HG03103 (cell line): ENCODE measurements around the gene CD300A.

Source experiments
- ATAC-seq: cut with Tn5 transposase; IDR thresholded peaks from one replicate; pipeline ENCODE4 v1.9.1; 2021; ENCODE audit warnings: low read depth; ENCODE audit not compliant: unreplicated experiment

CD300A gene

DNA sequence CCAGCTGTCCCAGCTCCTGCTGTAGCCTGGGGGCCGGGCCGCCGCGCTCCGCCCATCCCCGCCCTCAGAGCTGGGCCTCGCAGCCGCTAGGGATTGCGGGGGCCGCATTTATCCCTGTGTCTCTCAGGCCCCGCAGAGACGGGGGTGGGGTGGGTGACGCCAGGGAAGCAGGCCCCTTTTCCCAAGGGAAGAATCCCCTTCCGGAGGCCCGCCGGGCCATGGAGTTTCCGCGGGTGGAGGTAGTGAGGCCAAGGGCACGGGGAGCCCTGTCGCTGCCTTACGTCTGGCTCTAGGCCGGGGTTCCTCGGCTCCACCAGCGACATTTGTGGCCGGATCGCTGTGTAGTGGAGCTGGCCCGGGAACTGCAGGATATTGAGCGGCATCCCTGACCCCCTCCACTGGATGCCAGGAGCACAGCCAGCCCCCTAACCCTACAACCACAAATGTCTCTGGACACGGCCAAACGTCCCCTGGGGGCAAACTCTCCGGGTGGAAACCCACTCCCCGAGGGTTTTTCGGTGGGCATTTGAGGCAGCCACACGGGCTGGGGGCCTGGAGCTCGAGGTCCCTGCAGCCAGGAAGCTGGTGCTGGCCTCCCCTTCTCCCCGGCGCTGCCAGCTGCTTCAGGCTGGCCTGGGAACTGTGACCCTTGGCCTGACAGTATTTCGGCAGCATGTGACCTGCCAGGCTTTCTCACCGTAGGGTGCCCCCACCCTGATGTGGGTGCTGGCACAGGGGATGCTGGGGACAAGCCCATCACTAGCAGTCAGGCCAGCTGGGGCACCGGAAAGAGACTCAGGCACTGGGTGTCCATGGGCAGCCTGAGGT lies 12.0 kb upstream of the CD300A start:
- peak; percentile 88 for ATAC-seq

DNA sequence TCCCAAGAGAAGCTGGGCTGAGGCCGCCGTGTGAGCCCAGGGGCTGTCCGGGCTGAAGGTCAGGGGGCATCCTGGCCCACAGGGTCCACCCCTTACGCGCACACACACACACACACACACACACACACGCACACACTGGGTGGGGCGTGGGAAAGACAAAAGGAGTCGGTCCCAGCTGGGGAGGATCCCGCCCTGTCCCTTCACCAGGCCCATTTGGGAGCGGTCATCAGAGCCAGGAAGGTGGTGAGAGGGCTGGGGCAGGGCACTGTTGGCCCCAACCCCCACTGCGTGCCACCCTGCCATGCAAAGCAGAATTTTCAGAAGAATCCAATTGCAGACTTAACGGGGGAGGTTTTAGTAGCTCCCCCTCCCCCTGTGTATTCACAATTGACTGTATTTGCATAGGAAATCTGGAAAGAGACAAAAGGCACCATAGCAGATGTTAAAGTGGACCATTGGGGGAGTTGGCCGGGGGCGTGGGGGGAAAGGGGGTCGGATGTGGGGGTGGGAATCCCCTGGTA lies 11.3 kb upstream of the CD300A start:
- no peak for ATAC-seq

DNA sequence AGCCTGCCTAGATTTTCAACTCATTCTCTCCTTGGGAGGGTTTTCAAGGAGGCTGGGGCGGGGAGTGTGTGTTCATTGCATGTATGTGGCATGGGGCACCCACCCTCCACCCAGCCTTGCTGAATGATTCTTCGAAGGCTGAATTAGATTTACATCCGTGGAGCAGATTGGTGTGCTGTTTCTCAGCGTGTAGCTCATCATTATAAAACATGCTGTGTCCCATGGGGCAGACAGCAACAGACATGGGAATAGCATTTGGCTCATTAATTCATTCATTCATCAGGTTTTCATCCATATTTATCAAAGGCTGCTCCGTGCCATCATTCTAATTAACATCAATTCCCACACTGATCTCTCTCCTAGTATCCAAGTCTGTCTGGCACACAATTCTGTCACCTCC lies 10.6 kb upstream of the CD300A start:
- ATAC-seq: no peak

DNA sequence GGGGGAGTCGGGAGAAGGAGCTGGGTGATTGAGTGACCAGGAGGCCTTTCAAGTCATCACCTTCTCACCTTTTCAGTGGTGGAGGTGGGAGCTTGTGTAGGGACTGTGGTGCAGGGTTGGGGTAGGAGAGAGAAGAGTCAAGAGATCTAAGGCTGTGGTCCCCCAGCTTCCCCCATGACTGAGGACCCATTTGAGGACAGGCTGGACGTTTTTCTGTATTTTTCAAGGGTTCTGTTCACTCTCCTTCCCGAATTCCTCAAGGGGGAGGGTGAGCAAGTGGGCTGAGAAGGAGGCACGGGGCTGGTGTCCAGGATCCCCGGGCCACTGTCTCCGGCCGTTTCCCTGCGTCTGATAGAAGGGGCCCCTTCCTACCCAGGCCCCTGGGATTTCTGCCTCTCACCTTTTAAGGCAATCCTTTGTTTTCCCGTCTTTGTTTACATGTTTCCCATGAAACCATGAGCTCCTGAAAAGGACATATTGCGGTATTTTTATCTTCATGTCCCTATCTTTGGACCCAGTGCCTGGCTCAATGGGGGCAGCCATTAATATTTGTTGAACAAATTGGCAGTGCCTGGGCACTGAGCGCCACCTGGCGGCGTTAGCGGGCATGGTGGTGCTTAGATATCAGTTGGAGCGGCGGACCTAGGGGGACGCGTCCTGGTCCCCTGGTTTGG lies 9.2 kb upstream of the CD300A start:
- ATAC-seq: no peak

DNA sequence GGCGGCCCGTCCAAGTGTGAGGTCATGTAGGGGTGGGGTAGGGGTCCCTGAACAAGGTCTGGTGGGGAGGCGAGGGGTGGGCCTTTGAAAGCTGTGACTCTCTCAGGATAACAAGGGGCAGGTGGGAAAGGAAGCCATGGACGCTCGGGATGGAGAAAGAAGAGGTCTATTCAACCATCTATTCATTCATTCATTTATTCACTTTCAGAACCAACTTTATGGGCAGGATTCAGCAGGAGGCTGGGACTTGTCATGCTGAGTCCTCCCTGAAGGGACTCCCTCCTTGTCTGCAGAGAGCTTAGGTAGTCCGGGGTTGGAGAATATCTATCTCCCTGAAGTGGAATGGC lies 8.6 kb upstream of the CD300A start:
- no peak for ATAC-seq

DNA sequence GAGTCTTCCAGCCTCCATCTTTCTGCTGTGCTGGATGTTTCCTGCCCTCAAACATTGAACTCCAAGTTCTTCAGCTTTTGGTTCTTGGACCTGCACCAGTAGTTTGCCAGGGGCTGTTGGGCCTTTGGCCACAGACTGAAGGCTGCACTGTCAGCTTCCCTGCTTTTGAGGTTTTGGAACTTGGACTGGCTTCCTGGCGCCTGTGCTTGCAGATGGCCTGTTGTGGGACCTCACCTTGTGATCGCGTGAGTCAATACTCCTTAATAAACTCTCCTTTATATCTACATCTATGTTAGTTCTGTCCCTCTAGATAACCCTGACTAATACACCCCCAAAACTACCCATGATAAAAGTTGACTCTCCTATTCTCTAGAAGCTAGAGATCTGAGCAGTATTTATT lies 7.6 kb upstream of the CD300A start:
- ATAC-seq: no peak

DNA sequence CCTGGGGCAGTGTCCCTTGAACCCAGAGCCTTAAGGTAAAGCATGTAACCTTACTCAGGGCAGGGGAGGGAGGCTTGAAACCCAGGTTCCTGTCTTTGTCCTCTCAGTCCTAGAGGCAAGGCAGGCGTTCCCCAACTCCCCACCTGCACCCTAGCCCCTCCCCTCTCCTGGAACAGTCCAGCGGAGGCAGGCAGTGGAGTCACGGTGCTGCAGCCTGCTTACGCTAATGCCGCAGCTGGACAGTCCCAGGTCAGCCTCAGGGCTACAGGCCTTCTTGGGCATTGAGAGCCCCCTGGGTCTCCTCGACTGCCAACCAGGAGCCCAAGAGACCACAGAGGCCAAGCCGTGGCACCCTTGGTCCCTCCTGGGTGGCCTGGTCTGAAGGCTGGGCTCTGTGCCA lies 6.8 kb upstream of the CD300A start:
- ATAC-seq: no peak

DNA sequence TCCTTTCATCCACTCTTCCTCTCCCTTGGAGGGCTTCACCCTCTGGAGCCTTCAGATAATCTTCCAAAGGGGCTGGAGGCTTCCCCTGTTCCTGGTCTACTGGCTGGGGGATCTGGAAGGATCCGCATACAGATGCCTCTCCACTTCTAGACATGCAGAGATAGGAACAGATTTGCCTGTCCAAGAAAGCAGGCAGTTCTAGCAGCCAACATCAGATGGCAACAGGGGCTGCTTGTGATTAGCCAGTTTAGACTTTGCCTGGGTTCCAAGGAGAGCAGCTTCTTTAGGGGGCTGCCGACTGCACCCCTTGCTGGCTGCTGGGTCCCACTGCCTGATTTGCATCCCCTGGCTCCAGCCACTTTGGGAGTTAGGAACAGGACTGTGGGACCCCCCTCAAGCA lies 6.2 kb upstream of the CD300A start:
- no peak for ATAC-seq

DNA sequence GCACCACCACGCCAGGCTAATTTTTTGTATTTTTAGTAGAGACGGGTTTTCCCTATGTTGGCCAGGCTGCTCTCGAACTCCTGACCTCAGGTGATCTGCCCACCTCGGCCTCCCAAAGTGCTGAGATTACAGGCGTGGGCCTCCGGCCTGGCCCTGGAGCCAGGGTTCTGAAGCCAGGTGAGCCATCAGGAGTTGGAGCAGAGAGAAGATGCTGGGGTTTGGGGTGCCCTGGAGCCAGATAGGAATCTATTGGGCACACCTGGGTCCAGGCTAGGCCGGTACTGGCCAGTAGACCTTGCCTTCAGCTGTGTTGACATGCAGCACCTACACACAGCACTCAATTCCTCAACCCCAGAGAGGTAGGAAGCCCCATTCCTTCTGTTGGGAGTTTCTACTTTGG lies 5.4 kb upstream of the CD300A start:
- no peak for ATAC-seq

DNA sequence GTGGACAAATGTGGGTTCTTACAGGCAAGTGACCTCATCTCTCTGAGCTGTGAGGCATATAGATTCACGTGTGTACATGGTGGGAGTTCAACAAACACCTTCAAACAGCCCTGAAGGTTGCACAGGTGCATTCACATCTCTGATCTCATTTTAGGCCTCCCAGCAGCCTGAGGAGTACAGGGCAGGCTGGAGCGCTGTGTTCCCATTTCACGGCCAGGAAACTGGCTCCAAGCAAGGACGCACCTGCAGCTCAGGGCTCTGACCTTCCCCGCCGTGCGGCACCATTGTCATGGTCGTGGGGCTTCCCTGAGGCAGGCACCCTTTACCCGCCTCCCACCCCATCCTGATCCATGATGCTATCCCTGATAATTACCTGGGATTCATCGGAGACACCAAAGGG lies 4.8 kb upstream of the CD300A start:
- ATAC-seq: no peak

DNA sequence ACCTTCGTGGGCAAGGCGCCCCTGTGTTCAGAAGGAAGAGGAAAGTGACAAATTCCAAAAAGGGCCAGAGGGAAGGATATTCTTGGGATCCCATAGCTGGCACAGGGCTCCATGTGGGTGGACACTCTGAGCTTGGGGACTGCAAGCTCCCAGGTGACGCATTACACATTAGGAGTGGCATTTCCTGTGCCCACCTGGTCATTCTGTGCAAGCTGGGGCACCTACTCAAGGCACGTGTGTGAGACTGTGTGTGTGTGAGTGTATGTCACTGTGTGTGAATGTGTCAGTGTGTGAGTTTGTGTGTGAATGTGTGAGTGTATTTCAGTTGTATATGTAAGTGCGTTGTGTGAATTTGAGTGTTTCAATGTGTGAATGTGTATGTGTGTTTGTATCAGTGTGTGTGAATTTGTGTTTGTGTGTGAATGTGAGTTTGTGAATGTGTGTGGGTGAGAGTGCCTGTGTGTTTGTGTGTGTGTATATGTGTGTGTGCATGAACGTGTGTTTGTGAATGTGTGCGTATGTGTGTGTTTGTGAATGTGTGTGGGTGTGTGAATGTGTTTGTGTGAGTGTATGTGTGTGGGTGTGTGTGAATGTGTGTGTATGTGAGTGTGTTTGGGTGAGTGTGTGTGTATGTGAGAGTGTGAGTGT lies 1.6 kb upstream of the CD300A start:
- ATAC-seq: no peak

DNA sequence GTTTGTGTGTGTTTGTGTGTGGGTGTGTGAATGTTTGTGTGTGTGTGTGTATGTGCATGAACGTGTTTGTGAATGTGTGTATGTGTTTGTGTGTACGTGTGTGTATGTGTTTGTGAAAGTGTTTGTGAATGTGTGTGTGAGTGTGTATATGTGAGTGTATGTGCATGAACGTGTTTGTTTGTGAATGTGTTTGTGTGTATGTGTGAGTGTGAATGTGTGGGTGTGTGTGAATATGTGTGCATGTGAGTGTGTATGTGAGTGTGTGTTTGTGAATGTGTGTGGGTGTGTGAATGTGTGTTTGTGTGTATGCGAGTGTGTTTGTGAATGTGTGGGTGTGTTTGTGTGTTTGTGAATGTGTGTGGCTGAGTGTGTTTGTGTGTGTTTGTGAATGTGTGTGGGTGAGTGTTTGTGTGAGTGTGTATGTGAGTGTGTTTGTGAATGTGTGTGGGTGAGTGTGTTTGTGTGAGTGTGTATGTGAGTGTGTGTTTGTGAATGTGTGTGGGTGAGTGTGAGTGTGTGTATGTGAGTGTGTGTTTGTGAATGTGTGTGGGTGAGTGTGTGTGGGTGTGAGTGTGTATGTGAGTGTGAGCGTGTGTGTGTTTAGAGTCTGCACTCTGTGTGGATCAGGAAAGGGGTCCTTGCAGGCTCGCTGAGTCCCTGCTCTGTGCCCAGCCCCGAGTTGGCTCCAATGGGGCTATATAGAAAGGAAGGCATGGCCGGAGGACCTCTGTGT lies 890 bp upstream of the CD300A start:
- no peak for ATAC-seq

DNA sequence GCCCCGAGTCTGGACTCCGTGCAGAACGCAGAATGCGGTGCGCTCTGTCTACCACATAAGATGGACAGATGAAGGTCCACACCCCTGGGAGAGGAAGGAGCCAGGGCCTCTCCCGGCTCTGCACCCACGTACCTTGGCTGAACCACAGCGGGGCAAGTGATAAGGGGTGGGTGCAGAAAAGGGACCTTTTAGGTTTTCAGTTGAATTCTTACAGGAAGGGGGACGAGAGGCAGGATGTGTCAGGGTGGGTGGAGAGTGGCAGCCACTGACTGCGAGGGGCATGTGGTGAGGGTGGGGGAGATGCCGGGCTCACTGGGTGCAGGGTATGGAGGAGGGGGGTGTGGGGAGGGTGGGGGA lies 372 bp downstream of the CD300A start:
- no peak for ATAC-seq

DNA sequence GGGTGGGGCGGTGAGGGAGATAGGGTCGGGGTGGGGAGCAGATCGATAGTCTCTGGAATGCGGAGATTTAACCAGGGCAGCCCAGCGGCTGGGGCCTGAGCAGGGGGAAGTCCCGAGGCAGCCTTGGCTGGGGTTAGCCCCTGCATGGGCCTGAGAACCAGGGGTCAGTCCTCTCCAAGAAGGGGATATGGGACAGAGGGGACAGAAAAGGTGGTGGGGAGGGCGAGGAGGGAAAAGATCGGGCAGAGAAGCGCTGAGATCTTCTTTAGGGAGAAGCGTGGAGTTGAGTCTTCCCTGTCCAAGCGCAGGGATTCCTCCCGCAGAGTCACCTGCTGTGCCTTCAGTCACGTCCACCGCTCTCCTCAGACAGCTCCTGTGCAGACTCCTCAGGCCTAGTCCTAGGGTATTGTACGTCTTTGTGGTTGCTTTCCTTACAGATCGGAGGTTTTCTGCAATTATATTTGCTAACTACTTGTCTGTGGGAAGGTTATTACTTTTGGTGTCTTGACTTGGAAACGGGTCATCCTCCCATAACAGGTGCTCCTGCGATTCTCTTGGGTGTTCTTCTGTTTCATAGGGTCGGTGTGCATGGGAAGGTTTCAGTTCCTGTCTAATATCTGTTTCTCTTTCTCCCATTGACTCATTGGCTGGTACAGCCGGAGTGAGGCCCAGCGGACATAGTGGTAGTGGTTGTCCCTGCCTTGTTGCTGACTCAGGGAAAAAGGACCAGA lies 952 bp downstream of the CD300A start:
- peak; percentile 51 for ATAC-seq

DNA sequence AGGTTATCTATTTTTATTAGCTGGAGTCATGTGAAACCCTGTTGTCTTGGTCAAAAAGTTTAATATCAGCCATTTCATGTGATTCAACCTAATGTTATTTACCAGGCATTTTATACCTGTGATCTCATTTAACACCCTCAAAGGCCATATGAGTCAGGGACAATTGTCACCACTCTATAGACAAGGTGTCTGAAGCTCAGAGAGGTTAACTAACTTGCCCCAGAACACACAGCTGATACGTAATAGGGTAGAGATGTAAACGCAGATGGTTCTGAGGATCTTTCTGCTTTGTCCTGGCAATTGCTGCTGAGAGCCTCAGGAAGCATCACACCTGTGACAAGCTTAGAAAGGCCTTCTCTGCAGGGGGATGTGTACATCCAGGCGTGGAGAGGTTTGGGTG lies 4.9 kb downstream of the CD300A start:
- ATAC-seq: no peak

DNA sequence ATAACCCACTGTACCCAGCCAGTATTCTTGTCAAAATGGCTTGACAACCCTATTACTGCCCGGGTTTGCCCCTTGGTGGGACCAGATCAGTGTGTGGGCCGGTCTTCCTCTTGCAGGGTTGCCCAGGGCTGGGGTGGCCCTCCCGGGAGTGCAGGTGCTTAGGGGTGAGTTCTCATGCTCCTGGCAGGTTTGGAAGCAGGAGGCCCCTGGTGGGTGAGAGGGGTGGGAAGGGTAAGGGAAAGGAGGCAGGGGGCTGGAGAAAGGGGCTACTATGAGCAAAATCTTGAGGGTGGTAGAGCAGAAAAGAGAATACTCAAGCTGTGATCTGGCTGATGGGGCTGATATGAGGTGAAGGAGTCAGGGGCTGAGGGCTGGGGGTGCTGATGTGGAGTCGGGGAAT lies 6.5 kb downstream of the CD300A start:
- ATAC-seq: no peak

DNA sequence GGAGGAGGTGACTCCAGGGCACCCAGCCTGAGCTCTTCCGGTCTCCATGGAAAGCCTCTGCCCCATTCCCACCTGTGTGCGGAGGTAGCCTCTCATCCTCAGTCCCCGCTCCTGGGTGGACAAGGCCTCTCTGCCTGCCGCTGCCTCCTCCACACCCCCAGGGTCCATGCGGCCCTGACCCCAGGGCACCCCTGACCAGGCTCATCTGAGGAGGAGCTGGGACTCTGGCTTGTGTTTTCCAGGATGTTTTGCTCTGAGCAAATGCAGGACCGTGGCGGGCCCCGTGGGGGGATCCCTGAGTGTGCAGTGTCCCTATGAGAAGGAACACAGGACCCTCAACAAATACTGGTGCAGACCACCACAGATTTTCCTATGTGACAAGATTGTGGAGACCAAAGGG lies 6.9 kb downstream of the CD300A start:
- no peak for ATAC-seq

DNA sequence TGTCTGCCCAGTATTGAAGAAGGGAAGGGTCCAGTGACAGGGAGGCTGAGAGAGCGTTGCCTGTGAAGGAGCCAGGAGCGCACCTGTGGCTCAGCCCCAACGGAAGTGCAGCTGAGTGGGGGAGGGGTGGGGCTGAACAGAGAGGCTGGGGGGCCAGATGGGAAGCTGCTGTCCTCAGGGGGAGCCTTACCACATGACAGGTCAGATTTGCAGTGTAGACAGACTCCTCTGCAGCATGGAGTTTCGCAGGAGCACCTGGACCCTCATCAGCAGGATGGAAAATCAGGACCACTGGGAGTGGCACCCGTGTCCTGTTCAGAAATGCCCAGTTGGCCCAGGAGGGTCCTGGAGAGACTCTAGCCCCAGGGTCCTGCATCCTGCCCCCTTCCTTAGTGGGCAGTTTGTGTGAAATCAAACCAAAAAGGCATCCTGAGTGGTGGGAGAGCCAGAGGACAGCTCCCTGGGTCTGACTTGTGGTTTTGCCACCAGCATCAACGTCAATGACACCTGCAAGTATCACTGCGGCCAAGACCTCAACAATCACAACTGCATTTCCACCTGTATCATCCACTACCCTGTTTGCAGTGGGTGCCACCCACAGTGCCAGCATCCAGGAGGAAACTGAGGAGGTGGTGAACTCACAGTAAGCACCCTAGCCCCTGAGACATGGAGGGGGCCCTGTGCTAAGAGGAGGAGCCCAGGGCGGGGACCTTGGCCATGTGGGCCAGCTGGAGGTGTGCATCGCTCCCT lies 7.8 kb downstream of the CD300A start:
- ATAC-seq: no peak

DNA sequence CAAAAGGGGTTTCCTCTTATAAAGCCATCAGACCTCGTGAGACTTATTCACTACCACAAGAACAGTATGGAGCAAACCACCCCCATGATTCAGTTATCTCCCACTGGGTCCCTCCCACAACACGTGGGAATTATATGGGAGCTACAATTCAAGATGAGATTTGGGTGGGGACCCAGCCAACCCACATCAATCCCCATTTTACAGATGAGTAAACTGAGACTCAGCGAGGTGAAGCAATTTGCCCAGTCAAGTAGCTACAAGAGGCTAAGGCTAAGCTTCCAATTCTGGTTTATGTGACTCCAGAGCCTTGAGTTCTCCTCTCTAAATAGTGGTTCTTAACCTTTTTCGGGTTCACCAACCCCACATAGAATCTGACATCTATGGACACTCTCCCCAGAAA lies 8.8 kb downstream of the CD300A start:
- no peak for ATAC-seq

DNA sequence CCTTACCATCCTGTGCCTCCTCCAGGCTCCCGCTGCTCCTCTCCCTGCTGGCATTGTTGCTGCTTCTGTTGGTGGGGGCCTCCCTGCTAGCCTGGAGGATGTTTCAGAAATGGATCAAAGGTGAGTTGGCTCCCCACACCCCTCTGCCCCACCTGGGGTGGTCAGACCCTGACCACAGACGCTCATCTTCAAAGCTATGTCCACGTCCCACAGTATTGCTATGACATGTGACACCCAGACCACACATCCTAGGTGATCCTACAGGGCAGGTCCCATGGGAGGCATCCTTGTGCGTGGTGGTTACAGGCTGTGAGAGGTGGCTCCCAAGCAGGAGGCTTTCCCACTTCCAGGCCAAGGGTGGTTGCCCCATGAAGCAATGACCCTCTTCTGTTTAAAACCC lies 11.0 kb downstream of the CD300A start:
- ATAC-seq: no peak
